ENCODE data around the gene MOB3A.

Gene MOB3A

GRCh38 chr19:2127758-2128157, 31.6 kb upstream of the MOB3A start:
- TF ChIP-seq, protein P1, sequence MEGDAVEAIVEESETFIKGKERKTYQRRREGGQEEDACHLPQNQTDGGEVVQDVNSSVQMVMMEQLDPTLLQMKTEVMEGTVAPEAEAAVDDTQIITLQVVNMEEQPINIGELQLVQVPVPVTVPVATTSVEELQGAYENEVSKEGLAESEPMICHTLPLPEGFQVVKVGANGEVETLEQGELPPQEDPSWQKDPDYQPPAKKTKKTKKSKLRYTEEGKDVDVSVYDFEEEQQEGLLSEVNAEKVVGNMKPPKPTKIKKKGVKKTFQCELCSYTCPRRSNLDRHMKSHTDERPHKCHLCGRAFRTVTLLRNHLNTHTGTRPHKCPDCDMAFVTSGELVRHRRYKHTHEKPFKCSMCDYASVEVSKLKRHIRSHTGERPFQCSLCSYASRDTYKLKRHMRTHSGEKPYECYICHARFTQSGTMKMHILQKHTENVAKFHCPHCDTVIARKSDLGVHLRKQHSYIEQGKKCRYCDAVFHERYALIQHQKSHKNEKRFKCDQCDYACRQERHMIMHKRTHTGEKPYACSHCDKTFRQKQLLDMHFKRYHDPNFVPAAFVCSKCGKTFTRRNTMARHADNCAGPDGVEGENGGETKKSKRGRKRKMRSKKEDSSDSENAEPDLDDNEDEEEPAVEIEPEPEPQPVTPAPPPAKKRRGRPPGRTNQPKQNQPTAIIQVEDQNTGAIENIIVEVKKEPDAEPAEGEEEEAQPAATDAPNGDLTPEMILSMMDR (IDR thresholded peaks at IDR 0.05): no peak

GRCh38 chr19:2126879-2127518, 30.9 kb upstream of the MOB3A start:
- TF ChIP-seq, protein P1 (IDR thresholded peaks at IDR 0.05): no peak

GRCh38 chr19:2123682-2124387, 27.7 kb upstream of the MOB3A start:
- TF ChIP-seq, protein P1 (IDR thresholded peaks at IDR 0.05): no peak

GRCh38 chr19:2122982-2123381, 26.9 kb upstream of the MOB3A start:
- TF ChIP-seq, protein P1 (IDR thresholded peaks at IDR 0.05): no peak

- TF ChIP-seq, protein P1 (IDR thresholded peaks at IDR 0.05): no peak
These were observed 26.1 kb upstream of the MOB3A start for GRCh38 chr19:2122251-2122650.

- TF ChIP-seq, protein P1 (IDR thresholded peaks at IDR 0.05): no peak
These were observed 25.4 kb upstream of the MOB3A start for GRCh38 chr19:2121416-2122051.

- TF ChIP-seq, protein P1 (IDR thresholded peaks at IDR 0.05): no peak
These were observed 24.7 kb upstream of the MOB3A start for GRCh38 chr19:2120821-2121220.

Measured in LNCAP (cell line).